NCI-H748 treated with DMSO at 0.1 percent for 48 hours (cell line): ENCODE measurements around the gene SERTAD3.

Source experiments
- DNase-seq: peaks from one replicate; lab custom pipeline; 2025; lab: John Stamatoyannopoulos, UW

SERTAD3 gene

GRCh38 chr19:40425450-40426287, 18.5 kb downstream of the SERTAD3 start, which contains the start of gene SERTAD1:
TSS of gene SERTAD1 (minus strand) at chr19:40425992. CDS start at chr19:40423546, 2,446 bp downstream.
- DNase-seq = peak; percentile 99

- DNase-seq = no peak
Measured at GRCh38 chr19:40424637-40425449, 19.3 kb downstream of the SERTAD3 start.

GRCh38 chr19:40423938-40424337, 20.2 kb downstream of the SERTAD3 start:
- no peak for DNase-seq

- no peak for DNase-seq
Measured at GRCh38 chr19:40422748-40423566, 21.2 kb downstream of the SERTAD3 start.

- DNase-seq = no peak
Measured at GRCh38 chr19:40421993-40422747, 22.0 kb downstream of the SERTAD3 start.

- peak; percentile 69 for DNase-seq
Measured at GRCh38 chr19:40420766-40421765, 23.1 kb downstream of the SERTAD3 start.

- DNase-seq = no peak
Measured at GRCh38 chr19:40420451-40420765, 23.7 kb downstream of the SERTAD3 start.

GRCh38 chr19:40419780-40420179, 24.4 kb downstream of the SERTAD3 start:
- no peak for DNase-seq

GRCh38 chr19:40419066-40419612, 25.0 kb downstream of the SERTAD3 start:
- no peak for DNase-seq

- no peak for DNase-seq
Measured at GRCh38 chr19:40418040-40418439, 26.1 kb downstream of the SERTAD3 start.

GRCh38 chr19:40417643-40417981, 26.5 kb downstream of the SERTAD3 start:
- DNase-seq = no peak

GRCh38 chr19:40416918-40417642, 27.1 kb downstream of the SERTAD3 start:
- no peak for DNase-seq

- DNase-seq = no peak
Measured at GRCh38 chr19:40415768-40416167, 28.4 kb downstream of the SERTAD3 start.

GRCh38 chr19:40414542-40415535, 29.3 kb downstream of the SERTAD3 start:
- DNase-seq = no peak

GRCh38 chr19:40413291-40413845, 30.8 kb downstream of the SERTAD3 start, which contains the start of gene PRX:
TSS of gene PRX (minus strand) at chr19:40413378. CDS start at chr19:40407932, 5,446 bp downstream.
- no peak for DNase-seq

- DNase-seq = no peak
Measured at GRCh38 chr19:40412866-40413265, 31.3 kb downstream of the SERTAD3 start.

- DNase-seq = no peak
Measured at GRCh38 chr19:40411958-40412499, 32.1 kb downstream of the SERTAD3 start.
